ENCODE data around the gene TAF11. TPM values are rescaled to one million over a fixed set of nuclear protein-coding genes. Genes with fewer than 3 reads are reported as not detected.

The TAF11 gene
- total and polyA plus RNA-seq, 8 donors: 8.7 to 30.0 (median 10.9) TPM

DNA sequence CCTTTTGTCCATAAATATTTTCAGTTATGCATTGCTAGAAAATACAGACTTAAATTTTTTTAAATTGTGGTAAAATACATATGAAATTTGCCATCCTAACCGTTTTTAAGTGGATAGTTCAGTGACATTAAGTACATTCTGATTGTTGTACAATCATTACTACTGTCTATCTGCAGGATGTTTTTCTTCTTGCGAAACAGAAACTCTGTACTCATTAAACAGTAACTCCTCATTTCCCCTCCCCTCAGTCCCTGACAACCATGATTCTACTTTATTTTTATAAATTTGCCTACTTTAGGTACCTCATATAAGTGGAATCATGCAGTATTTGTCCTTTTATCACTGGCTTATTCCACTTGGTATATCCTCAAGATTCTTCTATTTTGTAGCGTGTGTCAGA, 21.3 kb downstream of the TAF11 start:
- Histone ChIP-seq H3K4me1 (no peaks in the 10 kb centered on the region), H3K27ac (no peak overlapping the region), H3K9me3 (no peaks in the 10 kb centered on the region), H3K36me3 (peaks cover 0 to 58% (median 14%) of the 10 kb centered on the region in 3 donors), H3K4me3 (no peak overlapping the region), H3K27me3 (no peaks in the 10 kb centered on the region)
- FAIRE-seq: no peak
- ATAC-seq: no peak
- intact Hi-C loops (cut with DNase I): no loop called here
- 75 to 79% methylated on average over 3 of the region's 3 CpGs for WGBS, 2 donors
- DNase-seq: no peak
- TF ChIP-seq, protein P1, sequence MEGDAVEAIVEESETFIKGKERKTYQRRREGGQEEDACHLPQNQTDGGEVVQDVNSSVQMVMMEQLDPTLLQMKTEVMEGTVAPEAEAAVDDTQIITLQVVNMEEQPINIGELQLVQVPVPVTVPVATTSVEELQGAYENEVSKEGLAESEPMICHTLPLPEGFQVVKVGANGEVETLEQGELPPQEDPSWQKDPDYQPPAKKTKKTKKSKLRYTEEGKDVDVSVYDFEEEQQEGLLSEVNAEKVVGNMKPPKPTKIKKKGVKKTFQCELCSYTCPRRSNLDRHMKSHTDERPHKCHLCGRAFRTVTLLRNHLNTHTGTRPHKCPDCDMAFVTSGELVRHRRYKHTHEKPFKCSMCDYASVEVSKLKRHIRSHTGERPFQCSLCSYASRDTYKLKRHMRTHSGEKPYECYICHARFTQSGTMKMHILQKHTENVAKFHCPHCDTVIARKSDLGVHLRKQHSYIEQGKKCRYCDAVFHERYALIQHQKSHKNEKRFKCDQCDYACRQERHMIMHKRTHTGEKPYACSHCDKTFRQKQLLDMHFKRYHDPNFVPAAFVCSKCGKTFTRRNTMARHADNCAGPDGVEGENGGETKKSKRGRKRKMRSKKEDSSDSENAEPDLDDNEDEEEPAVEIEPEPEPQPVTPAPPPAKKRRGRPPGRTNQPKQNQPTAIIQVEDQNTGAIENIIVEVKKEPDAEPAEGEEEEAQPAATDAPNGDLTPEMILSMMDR (IDR thresholded peaks at IDR 0.05): no peak

DNA sequence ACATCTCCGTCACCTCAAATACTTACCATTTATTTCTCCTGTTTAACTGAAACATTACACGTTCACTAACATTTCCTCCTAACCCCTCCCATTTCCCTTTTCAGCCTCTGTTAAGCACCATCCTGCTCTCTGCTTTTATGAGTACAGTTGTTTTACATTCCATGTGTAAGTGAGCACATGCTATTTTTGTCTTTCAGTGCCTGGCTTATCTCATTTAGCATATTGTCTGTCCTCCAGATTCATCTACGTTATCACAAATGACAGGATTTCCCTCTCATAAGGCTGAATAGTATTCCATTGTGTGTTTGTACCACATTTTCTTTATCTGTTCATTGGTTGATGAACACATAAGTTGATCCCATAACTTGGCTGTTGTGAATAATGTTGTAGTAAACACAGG, 22.7 kb downstream of the TAF11 start:
- Histone ChIP-seq H3K4me1 (no peaks in the 10 kb centered on the region), H3K27ac (no peak overlapping the region), H3K9me3 (no peaks in the 10 kb centered on the region), H3K4me3 (no peak overlapping the region), H3K27me3 (no peaks in the 10 kb centered on the region), H3K36me3 (peaks cover 0 to 58% (median 11%) of the 10 kb centered on the region in 3 donors)
- no peak for ATAC-seq
- WGBS, 2 donors: 65 to 72% methylated on average over 3 of the region's 3 CpGs
- TF ChIP-seq, protein P1 (IDR thresholded peaks at IDR 0.05): no peak
- intact Hi-C loops (cut with DNase I): no loop called here
- no peak for DNase-seq
- no peak for FAIRE-seq

DNA sequence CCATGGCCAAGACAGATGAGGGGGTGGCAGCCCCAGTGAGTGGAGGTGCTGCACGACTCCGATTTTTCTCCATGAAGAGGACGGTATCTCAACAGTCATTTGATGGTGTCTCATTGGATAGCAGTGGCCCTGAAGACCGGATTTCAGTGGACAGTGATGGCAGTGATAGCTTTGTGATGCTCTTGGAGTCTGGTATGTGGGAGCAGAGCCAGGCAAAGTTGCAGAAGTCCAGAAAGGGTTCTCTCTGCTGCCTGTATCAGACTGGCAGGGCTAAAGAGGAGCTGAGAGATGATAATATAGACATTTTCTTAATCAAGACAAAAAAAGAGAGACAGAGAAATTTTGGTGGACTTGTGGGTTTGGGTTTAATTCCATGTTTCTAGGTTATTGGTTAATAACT, 23.8 kb downstream of the TAF11 start:
- no peak for FAIRE-seq
- H3K27ac ChIP-seq: no peak overlapping the region
- no peak for DNase-seq
- no peaks in the 10 kb centered on the region for H3K4me1 ChIP-seq
- 93 to 95% methylated on average over 4 of the region's 4 CpGs for WGBS, 2 donors
- TF ChIP-seq, protein P1 (IDR thresholded peaks at IDR 0.05): no peak
- no peaks in the 10 kb centered on the region for H3K27me3 ChIP-seq
- ATAC-seq: no peak
- peaks cover 0 to 62% (median 18%) of the 10 kb centered on the region in 3 donors for H3K36me3 ChIP-seq
- no peaks in the 10 kb centered on the region for H3K9me3 ChIP-seq
- H3K4me3 ChIP-seq: no peak overlapping the region
- intact Hi-C loops (cut with DNase I): no loop called here

DNA sequence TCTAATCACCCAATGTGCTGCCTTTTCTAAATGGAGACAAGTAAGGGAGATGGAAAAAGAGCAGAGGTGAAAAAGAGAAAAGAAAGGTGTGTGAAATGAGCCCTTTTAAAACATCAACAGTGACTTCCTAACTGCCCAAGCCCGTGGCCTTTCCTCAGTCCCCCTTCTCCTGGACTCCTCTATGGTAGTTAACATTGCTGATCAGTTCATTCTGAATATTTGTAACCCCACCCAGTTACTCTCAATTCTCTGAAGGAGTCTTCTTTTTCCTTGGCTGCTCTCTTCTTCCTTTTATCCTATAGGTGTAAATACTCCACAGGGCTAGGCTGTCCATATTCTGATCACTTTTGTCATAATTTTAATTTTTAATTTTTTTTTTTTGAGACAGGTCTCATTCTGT, 27.1 kb downstream of the TAF11 start:
- DNase-seq: no peak
- H3K9me3 ChIP-seq: no peaks in the 10 kb centered on the region
- peaks cover 3 to 76% (median 32%) of the 10 kb centered on the region in 3 donors for H3K36me3 ChIP-seq
- no peak overlapping the region for H3K4me3 ChIP-seq
- no peaks in the 10 kb centered on the region for H3K27me3 ChIP-seq
- H3K4me1 ChIP-seq: no peaks in the 10 kb centered on the region
- WGBS, 2 donors: 88 to 89% methylated on average over 1 of the region's 1 CpG
- no peak for FAIRE-seq
- intact Hi-C loops (cut with DNase I): no loop called here
- no peak for ATAC-seq
- no peak overlapping the region for H3K27ac ChIP-seq
- TF ChIP-seq, protein P1 (IDR thresholded peaks at IDR 0.05): no peak

DNA sequence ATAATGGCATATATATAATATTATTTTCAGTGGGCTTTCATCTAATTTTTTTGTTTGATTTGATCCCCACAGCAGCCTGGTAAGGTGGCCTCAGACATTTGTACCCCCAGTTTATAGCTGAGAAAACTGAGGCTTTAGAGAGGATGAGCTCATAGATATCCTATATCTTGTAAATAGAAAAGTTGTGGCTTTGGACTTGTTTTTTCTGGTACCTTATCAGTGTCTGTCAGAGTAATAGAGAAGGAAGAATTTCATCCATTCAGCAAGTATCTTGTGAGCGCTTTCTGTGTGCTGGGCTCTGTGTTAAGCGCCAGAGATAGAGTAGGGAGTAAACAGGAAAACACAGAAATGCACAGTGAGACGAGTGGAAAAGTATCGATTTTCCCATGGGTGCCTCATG, 27.9 kb downstream of the TAF11 start:
- TF ChIP-seq, protein P1 (IDR thresholded peaks at IDR 0.05): no peak
- Histone ChIP-seq H3K4me1 (no peaks in the 10 kb centered on the region), H3K27ac (no peak overlapping the region), H3K4me3 (no peak overlapping the region), H3K36me3 (peaks cover 3 to 78% (median 32%) of the 10 kb centered on the region in 3 donors), H3K9me3 (no peaks in the 10 kb centered on the region), H3K27me3 (no peaks in the 10 kb centered on the region)
- no peak for DNase-seq
- intact Hi-C loops (cut with DNase I): no loop called here
- FAIRE-seq: no peak
- WGBS, 2 donors: 86 to 93% methylated on average over 4 of the region's 4 CpGs
- no peak for ATAC-seq
